ENCODE data around the gene VMP1. TPM values are rescaled to one million over a fixed set of nuclear protein-coding genes. Genes with fewer than 3 reads are reported as not detected.

VMP1 gene
- total and polyA plus RNA-seq, 2 of the 13 experiments (the other 11 are each of a cell fraction or from before 2014, with no cell fraction given), result 186 to 271 TPM

DNA sequence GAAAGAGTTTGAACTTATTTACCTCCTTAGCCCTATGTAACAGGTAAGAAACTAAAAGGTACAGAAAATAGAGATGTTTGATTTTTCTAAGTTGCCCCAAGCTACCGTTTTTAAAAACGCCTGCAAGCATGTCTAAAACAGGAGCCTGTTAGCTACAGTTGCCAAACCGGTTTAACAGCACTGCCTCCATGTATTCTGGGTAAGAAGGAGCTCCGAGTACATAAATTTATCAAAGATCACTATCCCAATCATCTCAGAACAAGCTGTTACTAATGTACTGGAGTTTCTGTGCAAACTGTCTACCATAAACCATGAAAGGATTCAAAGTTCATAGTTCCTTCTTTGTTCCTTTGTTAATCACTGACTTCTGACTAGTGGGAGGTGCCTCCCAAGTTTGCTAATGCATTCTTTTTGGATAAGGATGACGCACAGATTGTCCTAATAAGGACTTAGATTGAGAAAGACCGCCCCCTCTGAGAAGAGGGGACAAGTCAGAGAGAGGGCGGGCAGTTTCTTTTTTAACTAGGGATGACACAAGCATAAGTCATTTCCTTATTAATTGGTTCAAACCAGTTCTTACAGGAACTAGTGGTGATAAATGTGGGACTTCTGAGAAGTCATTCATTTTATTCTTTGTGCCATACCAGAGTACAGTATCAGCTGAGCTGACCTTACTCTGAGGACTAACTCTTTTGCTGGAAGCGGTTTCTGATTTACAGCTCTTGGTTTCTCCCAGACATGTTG, 130.0 kb downstream of the VMP1 start (continued):
- TF ChIP-seq, protein P1, sequence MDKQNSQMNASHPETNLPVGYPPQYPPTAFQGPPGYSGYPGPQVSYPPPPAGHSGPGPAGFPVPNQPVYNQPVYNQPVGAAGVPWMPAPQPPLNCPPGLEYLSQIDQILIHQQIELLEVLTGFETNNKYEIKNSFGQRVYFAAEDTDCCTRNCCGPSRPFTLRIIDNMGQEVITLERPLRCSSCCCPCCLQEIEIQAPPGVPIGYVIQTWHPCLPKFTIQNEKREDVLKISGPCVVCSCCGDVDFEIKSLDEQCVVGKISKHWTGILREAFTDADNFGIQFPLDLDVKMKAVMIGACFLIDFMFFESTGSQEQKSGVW (CRISPR knock-in tag; IDR thresholded peaks at IDR 0.05; ENCODE audit: borderline replicate concordance), result no peak
- TF ChIP-seq TBP (CRISPR knock-in tag; IDR thresholded peaks at IDR 0.05) (no peak), HNRNPL (IDR thresholded peaks at IDR 0.05; ENCODE audit: low read depth, low read length) (0 out of 2 replicates have a peak, but pooled peaks have one; percentile 2), PAF1 (CRISPR knock-in tag; IDR thresholded peaks at IDR 0.05) (peak; percentile 66; the same call in 1 of the 2 replicates), HIVEP1 (CRISPR knock-in tag; IDR thresholded peaks at IDR 0.05) (no peak; the same call in 1 of the 2 replicates), HOXA9 (CRISPR knock-in tag; IDR thresholded peaks at IDR 0.05; ENCODE audit: borderline replicate concordance) (no peak), SNAPC4 (CRISPR knock-in tag; IDR thresholded peaks at IDR 0.05) (peak; percentile 81; the same call in 1 of the 2 replicates), ZFP36L2 (CRISPR knock-in tag; IDR thresholded peaks at IDR 0.05) (peak; percentile 51), ZNF772 (CRISPR knock-in tag; IDR thresholded peaks at IDR 0.05) (no peak; the same call in 1 of the 2 replicates), ZMYM2 (CRISPR knock-in tag; IDR thresholded peaks at IDR 0.05) (0 out of 2 replicates have a peak, but pooled peaks have one; percentile 5), ZSCAN29 (CRISPR knock-in tag; conservative IDR thresholded peaks at IDR 0.05) (no peak; the same call in 1 of the 2 replicates), MYC (CRISPR knock-in tag; IDR thresholded peaks at IDR 0.05; ENCODE audit: borderline replicate concordance) (no peak), RCOR2 (CRISPR knock-in tag; IDR thresholded peaks at IDR 0.05) (peak; percentile 69), ZNF569 (CRISPR knock-in tag; IDR thresholded peaks at IDR 0.05; ENCODE audit: borderline replicate concordance) (no peak), ZNF143 (CRISPR knock-in tag; IDR thresholded peaks at IDR 0.05) (peak; percentile 67; the same call in 1 of the 2 replicates), IKZF5 (CRISPR knock-in tag; IDR thresholded peaks at IDR 0.05) (peak; percentile 79), ZNF441 (CRISPR knock-in tag; IDR thresholded peaks at IDR 0.05; ENCODE audit: borderline replicate concordance) (no peak), TEAD3 (CRISPR knock-in tag; optimal IDR thresholded peaks at IDR 0.05; ENCODE audit: borderline replicate concordance) (peak; percentile 82), PHB2 (IDR thresholded peaks at IDR 0.05; ENCODE audit: partially characterized antibody) (no peak), PLRG1 (conservative IDR thresholded peaks at IDR 0.05) (no peak), ZNF335 (CRISPR knock-in tag; IDR thresholded peaks at IDR 0.05) (peak; percentile 70)
